GM10266 (cell line): ENCODE results near the gene ZFYVE28.

ENCODE experiments used
- DNase-seq: peaks from one replicate; pipeline ENCODE4 v3.0.0; 2012; ENCODE audit errors: extremely low spot score
- CTCF ChIP-seq: IDR thresholded peaks from 2 replicates; pipeline ENCODE4 v1.5.1; 2012; ENCODE audit warnings: mild to moderate bottlenecking, low read depth; ENCODE audit not compliant: control insufficient read depth, insufficient read depth; ENCODE audit errors: missing control alignments

Gene ZFYVE28

GRCh38 chr4:2459589-2460349, 41.3 kb upstream of the ZFYVE28 start:
- no peak for TF ChIP-seq CTCF

DNA sequence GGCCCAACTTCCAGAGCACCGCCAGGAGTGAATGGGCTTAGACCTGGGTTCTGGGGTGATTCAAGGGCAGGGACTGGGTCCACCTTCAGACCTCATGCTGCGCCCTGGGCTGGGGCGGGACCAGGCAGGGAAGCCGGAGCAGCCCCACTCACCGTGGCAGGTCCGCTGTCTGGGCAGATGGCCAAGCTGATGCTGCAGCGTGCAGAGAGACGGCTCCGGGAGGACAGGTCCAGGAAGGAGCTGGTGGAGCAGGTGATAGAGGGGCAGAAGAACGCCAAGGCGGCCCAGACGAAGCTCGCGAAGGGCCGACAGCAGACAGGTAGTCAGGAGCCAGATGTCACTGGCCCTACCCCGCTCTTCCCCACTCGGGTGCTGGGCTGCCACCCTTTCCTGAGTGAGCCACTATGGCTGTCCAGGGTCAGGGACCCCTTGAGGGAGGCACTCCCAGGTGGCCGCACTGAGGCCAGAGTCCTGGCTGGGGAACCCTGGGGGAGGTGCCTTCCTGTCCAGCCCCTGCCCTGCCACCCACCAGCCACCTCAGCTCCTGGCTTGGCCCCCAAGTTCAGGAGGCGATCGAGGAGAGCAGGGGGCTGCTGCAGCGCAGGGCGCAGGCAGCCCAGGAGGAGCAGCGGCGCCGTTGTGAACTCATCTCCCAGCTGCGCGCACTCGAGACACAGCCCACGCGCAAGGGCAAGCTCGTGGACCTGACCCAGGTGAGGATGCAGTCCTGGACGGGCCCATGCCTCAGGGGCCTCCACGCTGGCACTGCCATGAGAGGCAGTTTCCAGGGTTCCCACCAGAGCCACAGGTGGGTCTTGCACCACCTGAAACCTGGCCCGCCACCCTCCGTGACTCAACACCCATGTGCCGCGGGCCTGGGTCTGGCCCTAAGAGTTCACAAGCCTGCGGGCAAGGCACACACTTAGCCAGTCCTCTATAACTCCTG, 40.4 kb upstream of the ZFYVE28 start:
- TF ChIP-seq CTCF: no peak
- DNase-seq: no peak

More at GRCh38 chr4:2459589-2460349, 41.3 kb upstream of the ZFYVE28 start:
- no peak for DNase-seq

- no peak for DNase-seq
Observed at GRCh38 chr4:2457481-2458295, 39.2 kb upstream of the ZFYVE28 start.

GRCh38 chr4:2451821-2452785, 33.7 kb upstream of the ZFYVE28 start:
- DNase-seq: no peak
- no peak for TF ChIP-seq CTCF

More at GRCh38 chr4:2457481-2458295, 39.2 kb upstream of the ZFYVE28 start:
- TF ChIP-seq CTCF: no peak

GRCh38 chr4:2451036-2451520, 32.6 kb upstream of the ZFYVE28 start:
- no peak for DNase-seq
- no peak for TF ChIP-seq CTCF
